K562 (cell line): ENCODE results near the gene IL33. TPM values are rescaled to one million over a fixed set of nuclear protein-coding genes. Genes with fewer than 3 reads are reported as not detected.

Experiments used
- ATAC-seq: fragments of 200-7000 bp; cut with Tn5 transposase; 3 replicates; pipeline ENCODE4 v1.9.1; 2020; ENCODE audit warnings: moderate library complexity
- BruUV-seq: library from RNA; stranded (reverse); fragments of 400-500 nt; replicated peaks from 2 replicates; lab custom pipeline; 2021; lab: Mats Ljungman, UMichigan
- CTCF ChIA-PET: fragments of 300-600 bp; formaldehyde crosslinking; extraction: SDS; loops from one replicate; lab custom pipeline; 2021; ENCODE audit warnings: low intra/inter-chr PET ratio; lab: Yijun Ruan, JAX
- POLR2A ChIA-PET: fragments of 300-600, 350-650 bp; sonication (Branson Sonifier 250); formaldehyde crosslinking; extraction: SDS; loops from one replicate; lab custom pipeline; 2021; ENCODE audit warnings: antibody characterized with exemption, inconsistent platforms; lab: Yijun Ruan, JAX
- DNase-seq, 4 experiments: peaks; one replicate each; pipeline versions ENCODE4 v3.0.0 to v3.0.0-alpha.2; 2011 to 2018; ENCODE audit warnings: low spot score in 3 of 4, mixed read lengths in 3 of 4; ENCODE audit errors: extremely low read depth in 1 of 4
- FAIRE-seq: peaks from 2 replicates; lab custom pipeline; 2011; peaks lifted over from hg19 to GRCh38; lab: Jason Lieb, UNC
- H2AFZ ChIP-seq: 2 replicates; pipeline ENCODE4 v1.6.0; 2011; ENCODE audit warnings: low read depth, low read length, control low read depth, inconsistent platforms
- H3K27ac ChIP-seq: fragments of 200-600 bp; 3 replicates; pipeline ENCODE4 v1.8.0; 2011; ENCODE audit warnings: low read depth, mild to moderate bottlenecking, control low read depth, inconsistent platforms, low read length, moderate library complexity, mixed read lengths; ENCODE audit errors: extremely low read depth
- H3K27me3 ChIP-seq, 2 experiments: fragments of 300-600 bp in 1 of 2; 2 replicates in 1 of 2; 3 replicates in 1 of 2; pipeline versions ENCODE4 v1.6.0 to v1.8.0; 2011; ENCODE audit warnings: inconsistent platforms in 2 of 2, low read length in 2 of 2, mild to moderate bottlenecking in 1 of 2, mixed read lengths in 1 of 2, moderate library complexity in 1 of 2; ENCODE audit not compliant: control insufficient read depth in 2 of 2, insufficient read depth in 2 of 2
- H3K36me3 ChIP-seq: fragments of 300-600 bp; 3 replicates; pipeline ENCODE4 v1.8.0; 2011; ENCODE audit warnings: mild to moderate bottlenecking, low read length, inconsistent platforms; ENCODE audit not compliant: control insufficient read depth, insufficient read depth
- H3K4me1 ChIP-seq, 2 experiments: fragments of 200-600 bp in 1 of 2; replicated peaks in 1 of 2; 2 replicates in 1 of 2; 3 replicates in 1 of 2; pipeline versions ENCODE4 v1.5.1 to v1.8.0; 2011; ENCODE audit warnings: inconsistent platforms in 2 of 2, low read length in 2 of 2, mild to moderate bottlenecking in 1 of 2, mixed read lengths in 1 of 2, moderate library complexity in 1 of 2; ENCODE audit not compliant: control insufficient read depth in 2 of 2, insufficient read depth in 2 of 2
- H3K4me2 ChIP-seq: 2 replicates; pipeline ENCODE4 v1.6.1; 2011; ENCODE audit warnings: low read length, control low read depth, inconsistent platforms, mixed read lengths; ENCODE audit not compliant: insufficient read depth
- H3K4me3 ChIP-seq: fragments of 200-600 bp; sonication (generic), shearing (Covaris generic); 2 replicates; pipeline ENCODE4 v1.5.1; 2016; ENCODE audit warnings: control low read depth, inconsistent platforms
- H3K79me2 ChIP-seq: fragments of 200-600 bp; 3 replicates; pipeline ENCODE4 v1.8.0; 2011; ENCODE audit warnings: low read length, inconsistent platforms; ENCODE audit not compliant: control insufficient read depth, insufficient read depth
- H3K9ac ChIP-seq, 2 experiments: 2 replicates each; pipeline versions ENCODE4 v1.6.0 to v1.6.1; 2011; ENCODE audit warnings: low read depth in 2 of 2, low read length in 2 of 2, control low read depth in 1 of 2, inconsistent platforms in 1 of 2, mild to moderate bottlenecking in 1 of 2, mixed read lengths in 1 of 2; ENCODE audit not compliant: insufficient read depth in 1 of 2
- H3K9me1 ChIP-seq: one replicate; pipeline ENCODE4 v1.6.0; 2011; ENCODE audit warnings: inconsistent platforms, mild to moderate bottlenecking, low read length, moderate library complexity; ENCODE audit not compliant: control insufficient read depth, insufficient read depth
- H3K9me3 ChIP-seq: replicated peaks from 2 replicates; pipeline ENCODE4 v1.5.1; 2011; ENCODE audit warnings: low read depth, low read length, inconsistent platforms; ENCODE audit not compliant: control insufficient read depth, insufficient read depth
- H4K20me1 ChIP-seq: replicated peaks from 2 replicates; pipeline ENCODE4 v1.6.1; 2011; ENCODE audit warnings: low read length, inconsistent platforms, mixed read lengths; ENCODE audit not compliant: control insufficient read depth, insufficient read depth
- CHD2 ChIP-seq: IDR thresholded peaks from 2 replicates; pipeline ENCODE4 v1.6.1; 2011; ENCODE audit warnings: low read depth, low read length
- KAT2B ChIP-seq: IDR thresholded peaks from one replicate; pipeline ENCODE4 v1.6.1; 2012; ENCODE audit warnings: low read depth, mild to moderate bottlenecking, control low read depth, inconsistent platforms, low read length, moderate library complexity
- MAFG ChIP-seq: fragments of 450-650 bp; conservative IDR thresholded peaks from 2 replicates; pipeline ENCODE4 v1.6.1; 2016; ENCODE audit warnings: missing genetic modification characterization, missing compliant biosample characterization
- MCM2 ChIP-seq: fragments of 450-650 bp; IDR thresholded peaks from 2 replicates; pipeline ENCODE4 v1.6.1; 2017; ENCODE audit warnings: low read depth, mild to moderate bottlenecking
- SLC30A9 ChIP-seq: fragments of 250-450 bp; sonication (Bioruptor Pico); IDR thresholded peaks from 2 replicates; pipeline ENCODE4 v1.8.0; 2022; ENCODE audit warnings: mild to moderate bottlenecking, moderate library complexity
- SMARCA5 ChIP-seq: fragments of 450-650 bp; IDR thresholded peaks from 2 replicates; pipeline ENCODE4 v1.6.1; 2016
- TSHZ1 ChIP-seq: fragments of 250-450 bp; sonication (Bioruptor Pico); IDR thresholded peaks from 2 replicates; pipeline ENCODE4 v1.4.0; 2020; ENCODE audit warnings: mild to moderate bottlenecking, moderate library complexity
- ZBTB8A ChIP-seq: fragments of 450-650 bp; IDR thresholded peaks from 2 replicates; pipeline ENCODE4 v1.6.1; 2018; ENCODE audit warnings: mild to moderate bottlenecking, moderate library complexity; ENCODE audit not compliant: partially characterized antibody
- ZEB2 ChIP-seq: fragments of 450-650 bp; IDR thresholded peaks from 2 replicates; pipeline ENCODE4 v1.6.1; 2016
- ZNF232 ChIP-seq: sonication (generic); formaldehyde crosslinking; IDR thresholded peaks from 2 replicates; pipeline ENCODE4 v1.8.0; 2022; ENCODE audit warnings: mild to moderate bottlenecking, missing genetic modification reagents
- ZNF253 ChIP-seq: fragments of 250-450 bp; sonication (Bioruptor Pico); conservative IDR thresholded peaks from 2 replicates; pipeline ENCODE4 v1.6.1; 2021; ENCODE audit warnings: mild to moderate bottlenecking
- WGBS: fragments of 100-300 bp; shearing (Covaris generic); methylation state at CpG from one replicate; pipeline ENCODE4 v1.1.6; 2016; ENCODE audit warnings: low coverage, mixed read lengths; ENCODE audit not compliant: insufficient coverage; ENCODE audit errors: missing lambda C conversion rate; 5-methylcytosine and 5-hydroxymethylcytosine counted together
- in situ Hi-C: fragments of 300-500 bp; cut with MboI; formaldehyde crosslinking; loops from 4 replicates; pipeline ENCODE4 v1.15.0; 2018; ENCODE audit warnings: inconsistent platforms, mixed read lengths
- intact Hi-C: fragments of 100-400 bp; cut with micrococcal nuclease; formaldehyde crosslinking; loops from 2 replicates; pipeline ENCODE4 v1.14.2; 2022
- polyA plus RNA-seq, 8 experiments: library from polyadenylated mRNA; depleted of rRNA in 4 of 8; stranded (reverse) in 5 of 8; unstranded in 3 of 8; fragments of >200 nt; fragmentation: Nextera tagmentation in 2 of 8; fragmentation: Illumina TruSeq in 1 of 8; extraction: Ambion mirVana in 2 of 8; extraction: Trizol in 1 of 8; gene quantifications; 2 replicates each; pipeline versions ENCODE4 v1.2.1 to v1.2.3, GENCODE V29; 2011 to 2014; ENCODE audit warnings: inconsistent platforms in 1 of 8, missing spikeins in 1 of 8
- total RNA-seq, 7 experiments: library from RNA; depleted of rRNA in 6 of 7; stranded (reverse); fragments of >200 nt in 6 of 7; fragmentation: Illumina TruSeq in 2 of 7; extraction: Trizol in 2 of 7; gene quantifications; 2 replicates each; pipeline versions ENCODE4 v1.2.1 to v1.2.3, GENCODE V29; 2011 to 2021; ENCODE audit warnings: low replicate concordance in 1 of 7
- TF ChIP-seq, protein P1 (sequence below), 2 experiments: fragments of 200-800 bp in 1 of 2; sonication (Bioruptor generic) in 1 of 2; sonication (generic) in 1 of 2; formaldehyde crosslinking in 1 of 2; IDR thresholded peaks in 1 of 2; conservative IDR thresholded peaks in 1 of 2; 2 replicates each; pipeline versions ENCODE4 v1.5.0 to v1.6.1; 2016 to 2020; ENCODE audit warnings: missing compliant biosample characterization in 1 of 2, missing genetic modification characterization in 1 of 2, missing genetic modification reagents in 1 of 2

Gene IL33
- total and polyA plus RNA-seq, 9 of the 15 experiments (the other 6 are each of a cell fraction or from before 2014, with no cell fraction given) = not detected

DNA sequence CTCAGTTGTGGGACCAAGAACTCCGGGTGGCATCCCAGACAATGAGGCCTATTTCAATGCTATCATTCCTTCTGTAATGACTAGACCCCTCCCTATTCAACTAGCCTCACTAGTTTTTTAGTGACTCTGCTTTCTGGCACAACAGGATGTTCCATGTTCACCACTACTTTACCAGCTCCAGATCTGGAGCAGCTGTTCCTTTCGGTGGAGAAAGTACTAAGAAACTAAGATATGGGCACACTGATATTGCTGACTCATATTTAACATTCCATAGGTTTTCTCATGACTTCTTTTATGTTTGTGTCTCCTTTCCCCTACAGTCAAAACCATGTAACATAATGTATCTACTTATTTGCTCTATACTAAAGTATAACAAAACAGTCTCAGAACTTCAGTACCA is 24.1 kb downstream of the IL33 start (continued):
- no peak for TF ChIP-seq ZEB2
- no peak for TF ChIP-seq ZNF232

DNA sequence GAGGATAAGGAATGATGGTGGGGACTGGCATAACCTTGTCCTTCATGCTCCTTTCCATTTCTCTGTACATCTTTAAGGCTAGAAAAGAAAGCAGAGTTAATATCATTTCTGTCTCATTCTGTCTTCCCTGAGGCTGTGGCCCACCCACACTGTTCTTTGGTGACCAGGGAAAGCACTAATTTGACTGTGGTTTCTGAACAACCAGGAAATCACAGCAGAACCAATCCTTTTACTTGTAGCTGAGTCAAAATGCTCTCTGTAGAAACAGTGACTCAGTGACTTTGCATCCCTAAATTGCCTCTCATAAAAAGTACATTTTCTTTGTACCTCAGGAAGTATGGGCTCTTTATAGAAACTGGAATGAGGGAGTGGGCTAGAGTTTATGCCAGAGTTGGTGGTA is 28.1 kb downstream of the IL33 start:
- POLR2A ChIA-PET = no interaction called here
- H3K4me1 ChIP-seq = no peaks in the 10 kb centered on the region
- H3K9me3 ChIP-seq = no peaks in the 10 kb centered on the region
- H3K27me3 ChIP-seq = no peaks in the 10 kb centered on the region
- H3K36me3 ChIP-seq = no peaks in the 10 kb centered on the region
- H3K4me2 ChIP-seq = no peak overlapping the region
- no peaks in the 10 kb centered on the region for H4K20me1 ChIP-seq
- in situ Hi-C loops (no loop called here), intact Hi-C loops (no loop called here)
- no peak overlapping the region for H3K27ac ChIP-seq
- TF ChIP-seq SLC30A9 (CRISPR knock-in tag) = no peak
- TF ChIP-seq KAT2B = no peak
- TF ChIP-seq, all 486 proteins: peak for 0
- no peak for DNase-seq
- FAIRE-seq = no peak
- Histone ChIP-seq H3K9ac (no peak overlapping the region), H3K4me3 (no peak overlapping the region), H3K79me2 (no peaks in the 10 kb centered on the region), H2AFZ (no peak overlapping the region), H3K9me1 (no peaks in the 10 kb centered on the region)
- ATAC-seq = no peak
- CTCF ChIA-PET = no interaction called here
- no TSS peak for BruUV-seq

- intact Hi-C loops = no loop called here
- no peaks in the 10 kb centered on the region for H3K36me3 ChIP-seq
- no peak overlapping the region for H2AFZ ChIP-seq
- H3K79me2 ChIP-seq = no peaks in the 10 kb centered on the region
- no peak overlapping the region for H3K4me3 ChIP-seq
- H3K4me2 ChIP-seq = no peak overlapping the region
- no peaks in the 10 kb centered on the region for H3K9me1 ChIP-seq
- H3K27me3 ChIP-seq = no peaks in the 10 kb centered on the region
- 2% methylated on average over 4 of the region's 4 CpGs for WGBS
- DNase-seq (no peak), FAIRE-seq (no peak), ATAC-seq (no peak)
- CTCF ChIA-PET = no interaction called here
- no peaks in the 10 kb centered on the region for H4K20me1 ChIP-seq
- no TSS peak for BruUV-seq
- no peaks in the 10 kb centered on the region for H3K9me3 ChIP-seq
- H3K27ac ChIP-seq = no peak overlapping the region
- no peak overlapping the region for H3K9ac ChIP-seq
- in situ Hi-C loops = no loop called here
- POLR2A ChIA-PET = no interaction called here
- H3K4me1 ChIP-seq = no peaks in the 10 kb centered on the region
- TF ChIP-seq ZNF253 (no peak), CHD2 (no peak), ZBTB8A (no peak), TSHZ1 (CRISPR knock-in tag) (no peak), SMARCA5 (no peak), MAFG (tag) (no peak), MCM2 (no peak)
- TF ChIP-seq, protein P1, sequence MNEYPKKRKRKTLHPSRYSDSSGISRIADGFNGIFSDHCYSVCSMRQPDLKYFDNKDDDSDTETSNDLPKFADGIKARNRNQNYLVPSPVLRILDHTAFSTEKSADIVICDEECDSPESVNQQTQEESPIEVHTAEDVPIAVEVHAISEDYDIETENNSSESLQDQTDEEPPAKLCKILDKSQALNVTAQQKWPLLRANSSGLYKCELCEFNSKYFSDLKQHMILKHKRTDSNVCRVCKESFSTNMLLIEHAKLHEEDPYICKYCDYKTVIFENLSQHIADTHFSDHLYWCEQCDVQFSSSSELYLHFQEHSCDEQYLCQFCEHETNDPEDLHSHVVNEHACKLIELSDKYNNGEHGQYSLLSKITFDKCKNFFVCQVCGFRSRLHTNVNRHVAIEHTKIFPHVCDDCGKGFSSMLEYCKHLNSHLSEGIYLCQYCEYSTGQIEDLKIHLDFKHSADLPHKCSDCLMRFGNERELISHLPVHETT (CRISPR knock-in tag; conservative IDR thresholded peaks at IDR 0.05 in 1 of 2, IDR thresholded peaks at IDR 0.05 in 1 of 2) = no peak
Measured at GRCh38 chr9:6247266-6247665, 31.7 kb downstream of the IL33 start.
